HG03066 (cell line): ENCODE data around the gene ZNF239.
"Not testable (repeated sequence)": the region's sequence is repeated elsewhere in the genome, so short reads cannot be mapped to it uniquely, and the experiment has no call there.

Experiments used
- ATAC-seq: cut with Tn5 transposase; IDR thresholded peaks from one replicate; pipeline ENCODE4 v1.9.1; 2021; ENCODE audit warnings: low read depth; ENCODE audit not compliant: unreplicated experiment

ZNF239 gene

DNA sequence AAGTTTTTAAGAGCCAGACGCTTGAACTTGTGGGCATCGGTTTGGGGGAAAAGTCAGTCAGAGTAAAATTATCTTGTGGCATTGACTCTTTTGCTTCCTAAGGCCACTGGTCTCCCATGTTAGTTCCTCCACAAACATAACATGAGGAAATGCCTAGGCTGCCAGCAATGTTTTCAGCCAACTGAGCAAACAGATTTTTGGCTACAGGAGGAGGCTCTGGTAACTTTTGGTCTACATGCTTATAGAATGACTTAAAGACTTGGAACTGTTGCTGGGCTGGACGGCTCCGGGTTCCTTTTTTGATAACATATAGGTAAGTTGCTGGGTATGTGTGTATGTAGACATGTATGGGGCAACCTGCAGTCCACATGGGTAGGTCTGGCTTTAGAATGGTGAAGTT, 9.6 kb upstream of the ZNF239 start:
- ATAC-seq = no peak

DNA sequence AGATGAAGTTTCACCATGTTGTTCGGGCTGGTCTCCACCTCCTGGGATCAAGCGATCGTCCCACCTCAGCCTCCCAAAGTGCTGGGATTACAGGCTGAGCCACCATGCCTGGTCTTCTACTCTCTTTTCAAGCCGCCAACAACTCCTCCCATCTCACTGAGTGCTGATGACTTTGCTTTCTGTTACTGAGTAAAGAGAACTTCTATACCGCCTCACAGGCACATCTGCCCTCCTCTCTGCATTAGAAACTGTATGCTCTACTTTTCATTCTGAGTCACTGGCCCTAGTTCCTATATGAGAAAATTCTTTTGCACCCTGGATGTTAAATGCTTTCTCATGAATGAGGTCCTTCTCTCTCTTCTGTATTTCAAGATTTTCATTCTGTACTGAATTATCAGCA, 2.2 kb upstream of the ZNF239 start:
- ATAC-seq = no peak

DNA sequence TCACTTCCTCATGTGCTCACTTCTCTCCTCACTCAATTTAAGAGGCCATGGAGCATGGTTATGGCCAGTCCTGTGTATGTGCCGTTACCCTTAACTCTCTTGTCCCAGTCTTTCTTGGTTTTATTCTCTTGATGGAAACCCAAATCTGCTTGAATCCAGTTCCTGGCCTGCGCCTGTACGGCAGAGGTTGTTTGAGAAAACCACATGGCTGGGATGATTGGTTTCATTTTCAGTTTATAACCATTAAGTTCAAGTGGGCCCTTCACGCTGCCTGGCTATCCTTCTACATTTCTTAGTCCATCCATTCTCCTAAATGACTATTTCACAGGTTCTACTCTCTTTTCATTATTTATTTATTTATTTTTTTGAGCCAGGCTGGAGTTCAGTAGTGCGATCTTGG, 1.6 kb upstream of the ZNF239 start:
- ATAC-seq = no peak

DNA sequence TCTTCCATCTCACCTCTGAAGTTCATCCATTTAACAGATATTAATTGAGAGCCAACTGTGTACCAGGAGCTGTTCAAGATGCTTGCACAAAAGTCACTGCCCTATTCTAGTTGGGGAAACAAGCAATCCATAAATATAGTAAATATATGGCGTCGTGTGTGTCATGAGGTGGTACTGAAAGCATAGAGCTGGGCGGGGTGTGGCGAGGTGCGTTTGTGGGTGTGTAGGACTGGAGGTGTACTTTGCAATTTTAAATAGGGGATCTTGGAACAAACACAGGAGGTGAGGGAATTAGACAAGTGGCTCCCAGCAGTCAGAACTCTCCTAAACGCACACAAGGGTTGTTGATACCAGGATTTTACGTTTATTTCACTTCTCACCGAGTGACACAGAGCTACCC, 490 bp upstream of the ZNF239 start:
- ATAC-seq = no peak

DNA sequence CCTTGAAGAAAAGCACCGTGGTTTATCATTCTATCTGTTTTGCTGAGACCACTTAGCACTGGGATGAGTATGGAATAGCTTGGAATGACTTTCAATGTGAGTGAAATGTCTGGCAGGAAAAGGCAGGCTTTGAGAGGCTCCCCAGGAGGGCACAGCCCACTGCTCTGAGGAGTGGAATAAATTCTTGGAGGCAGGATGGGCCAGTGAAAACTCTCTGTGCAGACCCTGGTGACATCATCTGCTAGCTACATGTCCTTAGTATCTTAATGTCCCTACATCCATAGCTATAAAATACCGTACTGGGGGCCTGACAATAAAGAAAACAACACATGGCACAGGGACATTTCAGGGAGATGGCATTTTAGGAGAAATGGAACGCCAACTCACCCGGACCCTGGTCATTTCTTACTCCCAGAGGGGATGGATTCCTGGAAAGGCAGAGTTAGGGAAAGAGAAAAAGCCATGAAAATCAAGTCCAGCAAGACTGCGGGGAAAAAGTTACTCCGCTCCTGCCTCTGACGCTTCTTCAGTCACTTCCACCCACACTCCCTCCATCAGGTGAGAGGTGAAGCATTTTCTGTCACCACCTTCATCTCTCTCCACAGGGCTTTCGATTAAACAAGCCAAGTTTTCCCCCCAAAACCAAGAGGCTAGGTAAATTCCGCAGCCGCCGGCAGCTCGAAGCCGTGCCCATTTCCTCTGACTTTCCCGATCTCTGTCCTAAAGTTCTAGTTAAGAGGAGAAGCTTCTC, 991 bp downstream of the ZNF239 start:
- ATAC-seq = no peak

DNA sequence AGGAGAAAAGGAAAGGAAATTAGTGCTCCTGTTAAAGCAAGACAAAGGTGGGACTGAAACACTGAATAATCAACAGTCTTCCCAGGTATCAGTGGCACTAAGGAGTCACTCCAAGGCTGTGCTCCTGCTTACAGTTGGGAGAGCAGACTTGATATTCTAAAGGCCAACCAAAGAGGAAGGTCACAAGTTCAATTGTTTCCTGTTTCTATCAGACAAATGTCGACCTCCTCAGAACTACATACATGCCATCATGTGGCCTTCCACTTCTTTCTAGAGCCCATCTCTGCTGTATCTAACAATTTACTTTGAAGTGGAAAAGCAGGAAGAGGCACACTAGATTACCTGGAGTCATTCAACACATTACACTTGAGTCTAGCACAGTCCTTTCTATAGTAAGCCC, 3.4 kb downstream of the ZNF239 start:
- ATAC-seq = no peak

DNA sequence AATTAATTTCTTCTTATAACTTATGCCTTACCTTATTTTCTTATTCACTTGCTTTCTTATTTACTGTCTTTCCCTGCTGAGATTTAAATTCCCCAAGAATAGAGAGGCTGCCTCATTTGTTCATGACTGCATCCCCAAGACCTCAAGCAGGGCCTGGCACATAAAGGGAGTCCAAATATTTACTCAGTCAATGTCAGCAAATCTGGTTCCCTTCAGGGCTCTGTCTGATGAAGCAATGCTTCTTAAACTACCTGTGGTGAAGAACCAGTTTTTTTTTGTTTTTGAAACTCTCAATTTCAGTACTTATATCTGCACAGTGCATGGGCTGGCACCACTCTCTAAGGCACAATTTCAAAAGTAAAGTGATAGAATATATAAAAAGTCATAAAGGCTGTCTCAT, 4.7 kb downstream of the ZNF239 start:
- ATAC-seq = no peak

DNA sequence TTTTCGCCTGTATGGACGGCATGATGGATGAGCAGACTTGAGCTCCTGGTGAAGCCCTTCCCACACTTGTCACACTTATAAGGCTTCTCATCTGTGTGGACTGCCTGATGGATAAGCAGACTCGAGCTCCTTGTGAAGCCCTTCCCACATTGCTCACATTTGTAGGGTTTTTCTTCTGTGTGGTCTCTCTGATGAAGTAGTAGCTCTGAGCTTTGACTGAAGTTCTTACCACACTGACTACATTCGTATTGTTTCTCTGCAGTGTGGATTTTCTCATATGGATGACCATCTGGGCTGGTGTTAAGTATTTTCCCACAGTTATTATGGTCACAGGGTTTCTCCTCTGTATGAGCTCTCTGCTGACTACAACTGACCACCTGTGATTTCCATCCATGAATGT, 17.2 kb downstream of the ZNF239 start:
- no peak for ATAC-seq

DNA sequence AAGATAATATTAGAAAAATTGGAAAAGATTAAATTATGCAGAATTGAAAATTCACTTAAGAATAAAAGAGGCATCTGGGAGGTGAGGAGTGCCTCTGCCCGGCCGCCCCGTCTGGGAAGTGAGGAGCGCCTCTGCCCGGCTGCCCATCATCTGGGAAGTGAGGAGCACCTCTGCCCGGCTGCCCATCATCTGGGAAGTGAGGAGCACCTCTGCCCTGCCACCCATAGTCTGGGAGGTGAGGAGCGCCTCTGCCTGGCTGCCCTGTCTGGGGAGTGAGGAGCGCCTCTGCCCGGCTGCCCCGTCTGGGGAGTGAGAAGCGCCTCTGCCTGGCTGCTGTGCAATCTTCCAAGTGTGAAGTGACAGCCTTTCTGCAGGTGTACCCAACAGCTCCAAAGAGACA, 30.7 kb downstream of the ZNF239 start:
- not testable (repeated sequence) for ATAC-seq

DNA sequence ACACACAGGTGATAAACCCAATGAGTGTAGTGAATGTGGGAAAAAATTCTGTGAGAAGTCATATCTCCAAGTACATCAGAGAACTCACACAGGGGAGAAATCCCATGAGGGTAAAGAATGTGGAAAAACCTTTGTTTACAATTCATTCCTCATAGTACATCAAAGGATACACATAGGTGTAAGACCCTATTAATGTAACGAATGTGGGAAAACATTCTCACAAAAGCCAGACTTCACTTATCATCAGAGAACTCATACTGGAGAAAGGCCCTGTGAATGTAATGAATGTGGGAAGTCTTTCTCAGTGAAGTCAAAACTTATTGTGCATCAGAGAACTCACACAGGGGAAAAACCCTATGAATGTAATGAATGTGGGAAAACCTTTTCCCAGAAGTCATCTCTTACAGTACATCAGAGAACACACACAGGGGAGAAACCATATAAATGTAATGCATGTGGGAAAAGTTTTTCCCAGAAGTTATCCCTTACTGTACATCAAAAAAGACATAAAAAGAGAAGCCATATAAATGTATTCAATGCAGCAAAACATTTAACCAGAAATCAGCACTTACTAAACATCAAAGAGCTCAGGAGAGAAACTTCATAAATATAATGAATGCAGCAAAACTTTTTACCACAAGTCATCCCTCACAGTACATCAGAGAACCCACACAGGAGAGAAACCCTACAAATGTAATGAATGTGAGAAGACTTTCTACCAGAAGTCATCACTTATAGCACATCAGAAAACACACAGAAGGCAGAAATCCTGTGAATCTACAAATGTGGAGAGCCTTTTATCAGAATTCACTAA, 49.8 kb downstream of the ZNF239 start:
- ATAC-seq = no peak
